Measurements from ENCODE around the gene PARP11.
A peak's percentile ranks its signal among the peaks of the same experiment; 100 is the strongest.

PARP11 gene, protein sequence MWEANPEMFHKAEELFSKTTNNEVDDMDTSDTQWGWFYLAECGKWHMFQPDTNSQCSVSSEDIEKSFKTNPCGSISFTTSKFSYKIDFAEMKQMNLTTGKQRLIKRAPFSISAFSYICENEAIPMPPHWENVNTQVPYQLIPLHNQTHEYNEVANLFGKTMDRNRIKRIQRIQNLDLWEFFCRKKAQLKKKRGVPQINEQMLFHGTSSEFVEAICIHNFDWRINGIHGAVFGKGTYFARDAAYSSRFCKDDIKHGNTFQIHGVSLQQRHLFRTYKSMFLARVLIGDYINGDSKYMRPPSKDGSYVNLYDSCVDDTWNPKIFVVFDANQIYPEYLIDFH

DNA sequence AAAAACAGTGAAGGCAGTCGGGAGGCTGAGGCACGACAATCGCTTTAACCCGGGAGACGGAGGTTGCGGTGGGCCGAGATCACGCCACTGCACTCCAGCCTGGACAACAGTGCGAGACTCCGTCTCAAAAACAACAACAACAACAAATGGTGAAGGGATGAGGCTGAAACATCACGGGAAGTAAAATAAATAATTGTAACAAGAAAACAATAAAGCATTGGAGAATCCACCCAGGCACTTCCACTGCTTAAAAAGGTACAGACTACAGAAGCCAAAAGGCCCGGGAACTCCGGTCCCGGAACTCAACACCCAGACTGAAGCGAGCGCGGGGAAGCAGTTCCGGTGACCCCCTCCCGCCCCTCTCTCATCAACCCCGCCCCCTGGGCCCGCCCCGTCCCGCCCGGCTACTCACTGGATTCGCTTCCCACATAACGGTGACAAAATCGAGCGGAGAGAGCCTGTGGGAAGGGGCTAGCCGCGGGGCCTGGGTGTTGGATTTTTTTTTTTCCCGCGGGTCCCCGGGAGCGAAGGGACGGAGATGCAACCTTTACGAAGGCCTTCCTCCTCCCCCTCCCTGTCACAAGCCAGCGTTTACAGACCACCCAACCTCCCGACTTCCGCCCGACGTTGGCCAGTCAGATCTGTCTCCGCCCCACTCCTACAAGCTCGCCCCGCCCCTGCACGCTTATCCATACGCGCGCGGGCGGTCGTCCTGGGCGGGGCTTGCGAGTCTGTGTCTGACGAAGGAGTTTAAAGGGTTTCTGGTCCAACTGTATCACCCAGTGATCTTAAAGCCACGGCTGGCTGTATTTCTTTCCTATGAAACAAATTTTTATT, at the start of gene PARP11:
PARP11 (minus strand) TSS at position 600 of the 837 bp plus-strand sequence; CDS start at position 430, 170 bp downstream.
- DNase-seq (ENCODE audit: low read depth, low spot score): peak; percentile 98
- TF ChIP-seq, protein P1, sequence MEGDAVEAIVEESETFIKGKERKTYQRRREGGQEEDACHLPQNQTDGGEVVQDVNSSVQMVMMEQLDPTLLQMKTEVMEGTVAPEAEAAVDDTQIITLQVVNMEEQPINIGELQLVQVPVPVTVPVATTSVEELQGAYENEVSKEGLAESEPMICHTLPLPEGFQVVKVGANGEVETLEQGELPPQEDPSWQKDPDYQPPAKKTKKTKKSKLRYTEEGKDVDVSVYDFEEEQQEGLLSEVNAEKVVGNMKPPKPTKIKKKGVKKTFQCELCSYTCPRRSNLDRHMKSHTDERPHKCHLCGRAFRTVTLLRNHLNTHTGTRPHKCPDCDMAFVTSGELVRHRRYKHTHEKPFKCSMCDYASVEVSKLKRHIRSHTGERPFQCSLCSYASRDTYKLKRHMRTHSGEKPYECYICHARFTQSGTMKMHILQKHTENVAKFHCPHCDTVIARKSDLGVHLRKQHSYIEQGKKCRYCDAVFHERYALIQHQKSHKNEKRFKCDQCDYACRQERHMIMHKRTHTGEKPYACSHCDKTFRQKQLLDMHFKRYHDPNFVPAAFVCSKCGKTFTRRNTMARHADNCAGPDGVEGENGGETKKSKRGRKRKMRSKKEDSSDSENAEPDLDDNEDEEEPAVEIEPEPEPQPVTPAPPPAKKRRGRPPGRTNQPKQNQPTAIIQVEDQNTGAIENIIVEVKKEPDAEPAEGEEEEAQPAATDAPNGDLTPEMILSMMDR (IDR thresholded peaks at IDR 0.05; ENCODE audit: low read depth, low read length): no peak
- H3K4me3 ChIP-seq (ENCODE audit: low read depth, low read length): peak within 1 kb of the TSS; percentile 79
- in situ Hi-C loops (cut with HindIII; ENCODE audit: low sequenced_read_pairs): no loop called here

DNA sequence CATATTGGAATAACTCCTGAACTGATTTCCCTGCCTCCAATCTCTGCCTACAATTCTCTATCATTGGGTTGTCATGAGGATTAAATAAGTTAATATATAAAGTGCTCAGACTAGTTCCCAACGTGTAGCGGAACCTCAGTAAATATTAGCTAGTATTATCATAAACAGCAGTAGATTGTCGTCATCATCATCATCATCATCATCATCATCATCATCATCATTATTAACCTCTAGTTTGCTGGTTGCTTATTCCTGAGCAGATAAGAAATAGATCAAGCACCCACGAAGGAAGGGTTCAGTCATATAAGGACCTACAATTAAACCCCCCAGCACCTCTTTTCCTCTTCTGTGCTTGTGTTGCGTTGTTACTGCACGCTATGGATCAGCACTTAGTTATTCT, 48.8 kb upstream of the PARP11 start:
- no peak for DNase-seq (ENCODE audit: low read depth, low spot score)
- TF ChIP-seq, protein P1 (IDR thresholded peaks at IDR 0.05; ENCODE audit: low read depth, low read length): no peak
- H3K4me3 ChIP-seq (ENCODE audit: low read depth, low read length): no peak overlapping the region
- in situ Hi-C loops (cut with HindIII; ENCODE audit: low sequenced_read_pairs): no loop called here

DNA sequence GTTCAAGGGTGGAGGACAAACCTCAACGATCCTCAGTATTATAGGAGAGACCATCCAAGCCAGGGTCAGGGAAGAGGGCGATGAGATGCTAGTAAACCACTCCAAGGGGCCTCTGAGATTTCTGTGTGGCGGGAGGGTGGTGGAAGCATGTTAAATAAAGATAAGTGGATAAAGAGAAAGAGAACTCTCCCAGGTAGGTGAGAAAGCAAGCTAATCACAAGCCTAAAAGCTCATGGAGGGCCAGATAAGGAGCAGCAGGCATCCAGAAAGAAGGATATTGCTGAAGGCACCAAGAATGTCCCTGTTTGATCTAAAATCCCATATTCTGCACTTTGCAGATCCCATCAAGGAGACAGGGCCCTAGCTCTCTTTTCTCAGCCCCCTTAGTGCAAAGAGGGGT, 48.3 kb upstream of the PARP11 start:
- in situ Hi-C loops (cut with HindIII; ENCODE audit: low sequenced_read_pairs): no loop called here
- H3K4me3 ChIP-seq (ENCODE audit: low read depth, low read length): no peak overlapping the region
- TF ChIP-seq, protein P1 (IDR thresholded peaks at IDR 0.05; ENCODE audit: low read depth, low read length): no peak
- DNase-seq (ENCODE audit: low read depth, low spot score): no peak

DNA sequence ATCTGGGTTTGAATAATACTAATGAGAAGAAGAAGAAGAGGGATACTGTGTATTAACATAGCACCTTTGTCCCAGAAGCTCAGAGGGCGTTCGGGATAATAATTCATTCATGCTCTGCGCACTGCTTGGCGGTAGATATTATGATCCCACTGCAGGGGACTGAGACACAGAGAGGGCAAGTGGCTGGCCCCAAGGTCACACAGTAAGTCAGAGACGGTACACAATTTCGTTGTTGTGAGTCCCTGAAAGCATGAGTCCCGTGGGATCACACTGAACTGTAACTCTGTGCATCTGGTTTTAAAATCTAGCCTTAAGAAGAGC, 47.9 kb upstream of the PARP11 start:
- in situ Hi-C loops (cut with HindIII; ENCODE audit: low sequenced_read_pairs): no loop called here
- TF ChIP-seq, protein P1 (IDR thresholded peaks at IDR 0.05; ENCODE audit: low read depth, low read length): no peak
- no peak for DNase-seq (ENCODE audit: low read depth, low spot score)
- no peak overlapping the region for H3K4me3 ChIP-seq (ENCODE audit: low read depth, low read length)

DNA sequence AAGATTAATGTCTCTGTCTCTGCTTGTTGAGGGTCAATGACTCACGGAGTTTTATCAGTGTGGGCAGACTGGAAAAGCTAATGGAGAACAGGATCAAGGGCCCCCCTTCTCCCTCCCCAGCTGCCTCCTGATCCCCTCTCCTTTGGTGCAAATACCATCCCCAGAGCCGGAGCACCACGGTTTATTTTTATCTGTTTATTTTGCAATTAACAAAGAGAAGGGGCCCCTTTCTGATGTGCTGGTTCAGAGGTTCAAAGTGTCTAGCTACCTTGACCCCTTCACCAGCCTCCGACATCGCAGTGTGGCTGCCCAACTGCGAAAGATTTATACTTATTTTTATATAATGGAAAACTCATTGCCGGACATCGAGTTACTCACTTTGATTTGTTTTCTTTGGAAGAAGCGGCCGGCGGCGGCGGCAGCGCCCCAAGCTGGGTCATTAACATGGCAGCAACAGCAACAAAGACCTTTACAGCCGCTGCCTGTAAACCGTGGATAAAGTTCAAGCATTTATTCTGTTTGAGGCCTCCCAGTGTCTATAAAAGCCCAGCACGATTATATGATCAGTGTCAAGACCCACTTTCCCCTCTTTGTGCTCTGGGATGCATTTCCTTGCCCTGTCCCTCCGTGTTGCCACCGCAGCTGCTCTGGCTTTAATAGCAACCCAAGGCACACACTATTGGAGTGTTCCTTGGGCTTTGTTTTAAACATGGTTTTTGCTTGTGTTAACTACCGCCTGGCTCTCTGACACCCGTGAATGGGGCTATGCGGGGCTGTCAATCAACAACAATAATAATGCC, 47.4 kb upstream of the PARP11 start:
- TF ChIP-seq, protein P1 (IDR thresholded peaks at IDR 0.05; ENCODE audit: low read depth, low read length): no peak
- in situ Hi-C loops (cut with HindIII; ENCODE audit: low sequenced_read_pairs): no loop called here
- peak; percentile 43 for DNase-seq (ENCODE audit: low read depth, low spot score)
- H3K4me3 ChIP-seq (ENCODE audit: low read depth, low read length): no peak overlapping the region

DNA sequence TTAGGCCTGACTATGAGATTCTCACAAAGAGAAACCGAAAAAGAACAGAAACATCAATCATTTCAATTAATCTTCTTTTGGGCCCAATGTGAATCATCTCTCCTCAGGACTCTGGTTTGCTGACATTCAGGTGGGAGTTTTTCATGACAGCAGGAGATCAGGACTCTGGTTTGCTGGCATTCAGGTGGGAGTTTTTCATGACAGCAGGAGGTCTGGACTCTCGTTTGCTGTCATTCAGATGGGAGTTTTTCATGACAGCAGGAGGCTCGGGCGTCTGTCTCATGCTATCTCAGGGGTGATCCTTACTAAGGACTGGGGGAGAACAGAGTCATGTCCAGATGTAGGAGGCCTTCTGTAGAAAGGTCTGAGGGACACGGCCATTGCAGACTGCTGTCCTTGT, 40.1 kb upstream of the PARP11 start:
- H3K4me3 ChIP-seq (ENCODE audit: low read depth, low read length): no peak overlapping the region
- in situ Hi-C loops (cut with HindIII; ENCODE audit: low sequenced_read_pairs): no loop called here
- no peak for DNase-seq (ENCODE audit: low read depth, low spot score)
- TF ChIP-seq, protein P1 (IDR thresholded peaks at IDR 0.05; ENCODE audit: low read depth, low read length): no peak

Measured in astrocyte of the spinal cord (primary cell).